ENCODE measurements around the gene IMPDH1.

The IMPDH1 gene

GRCh38 chr7:128453836-128454804, 44.3 kb upstream of the IMPDH1 start:
- no peaks in the 10 kb centered on the region for H3K9me3 ChIP-seq (ENCODE audit: insufficient read depth, low read depth, low read length)
- H3K4me2 ChIP-seq (ENCODE audit: low read depth, low read length, poor library complexity, severe bottlenecking) = peak overlapping the region; percentile 92
- peak overlapping the region; percentile 94 for H3K9ac ChIP-seq (ENCODE audit: low read depth, low read length, poor library complexity, severe bottlenecking)
- H3K4me1 ChIP-seq (ENCODE audit: insufficient read depth, low read length, poor library complexity, severe bottlenecking) = peaks cover 43% of the 10 kb centered on the region
- TF ChIP-seq, protein P1, sequence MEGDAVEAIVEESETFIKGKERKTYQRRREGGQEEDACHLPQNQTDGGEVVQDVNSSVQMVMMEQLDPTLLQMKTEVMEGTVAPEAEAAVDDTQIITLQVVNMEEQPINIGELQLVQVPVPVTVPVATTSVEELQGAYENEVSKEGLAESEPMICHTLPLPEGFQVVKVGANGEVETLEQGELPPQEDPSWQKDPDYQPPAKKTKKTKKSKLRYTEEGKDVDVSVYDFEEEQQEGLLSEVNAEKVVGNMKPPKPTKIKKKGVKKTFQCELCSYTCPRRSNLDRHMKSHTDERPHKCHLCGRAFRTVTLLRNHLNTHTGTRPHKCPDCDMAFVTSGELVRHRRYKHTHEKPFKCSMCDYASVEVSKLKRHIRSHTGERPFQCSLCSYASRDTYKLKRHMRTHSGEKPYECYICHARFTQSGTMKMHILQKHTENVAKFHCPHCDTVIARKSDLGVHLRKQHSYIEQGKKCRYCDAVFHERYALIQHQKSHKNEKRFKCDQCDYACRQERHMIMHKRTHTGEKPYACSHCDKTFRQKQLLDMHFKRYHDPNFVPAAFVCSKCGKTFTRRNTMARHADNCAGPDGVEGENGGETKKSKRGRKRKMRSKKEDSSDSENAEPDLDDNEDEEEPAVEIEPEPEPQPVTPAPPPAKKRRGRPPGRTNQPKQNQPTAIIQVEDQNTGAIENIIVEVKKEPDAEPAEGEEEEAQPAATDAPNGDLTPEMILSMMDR (conservative IDR thresholded peaks at IDR 0.05; ENCODE audit: low read length) = no peak
- TF ChIP-seq EZH2phosphoT487 (IDR thresholded peaks at IDR 0.05; ENCODE audit: borderline replicate concordance) = no peak
- H4K20me1 ChIP-seq (ENCODE audit: insufficient read depth, low read length, poor library complexity, severe bottlenecking) = peaks cover 23% of the 10 kb centered on the region
- no peaks in the 10 kb centered on the region for H3F3A ChIP-seq (ENCODE audit: low read depth)
- H3K4me3 ChIP-seq (ENCODE audit: low read length, poor library complexity, severe bottlenecking) = no peak overlapping the region
- no peaks in the 10 kb centered on the region for H3K36me3 ChIP-seq (ENCODE audit: insufficient read depth, low read length)
- H3K79me2 ChIP-seq (ENCODE audit: insufficient read depth, low read length) = peaks cover 34% of the 10 kb centered on the region
- no peak overlapping the region; the same call in 1 of the 2 replicates for H2AFZ ChIP-seq (ENCODE audit: low read length)
- H3K27me3 ChIP-seq (ENCODE audit: insufficient read depth, low read length, poor library complexity, severe bottlenecking) = no peaks in the 10 kb centered on the region
- no peaks in the 10 kb centered on the region for H3K9me2 ChIP-seq (replicated peaks; ENCODE audit: low read depth, low read length)

- peaks cover 19% of the 10 kb centered on the region for H3K79me2 ChIP-seq (ENCODE audit: insufficient read depth, low read length)
- peaks cover 8% of the 10 kb centered on the region for H4K20me1 ChIP-seq (ENCODE audit: insufficient read depth, low read length, poor library complexity, severe bottlenecking)
- H3K9ac ChIP-seq (ENCODE audit: low read depth, low read length, poor library complexity, severe bottlenecking) = no peak overlapping the region
- H3K9me3 ChIP-seq (ENCODE audit: insufficient read depth, low read depth, low read length) = no peaks in the 10 kb centered on the region
- H3K4me1 ChIP-seq (ENCODE audit: insufficient read depth, low read length, poor library complexity, severe bottlenecking) = peaks cover 28% of the 10 kb centered on the region
- TF ChIP-seq, protein P1 (conservative IDR thresholded peaks at IDR 0.05; ENCODE audit: low read length) = no peak
- TF ChIP-seq EZH2phosphoT487 (IDR thresholded peaks at IDR 0.05; ENCODE audit: borderline replicate concordance) = no peak
- H3K4me3 ChIP-seq (ENCODE audit: low read length, poor library complexity, severe bottlenecking) = no peak overlapping the region
- no peak overlapping the region for H3K4me2 ChIP-seq (ENCODE audit: low read depth, low read length, poor library complexity, severe bottlenecking)
- H3F3A ChIP-seq (ENCODE audit: low read depth) = no peaks in the 10 kb centered on the region
- no peaks in the 10 kb centered on the region for H3K36me3 ChIP-seq (ENCODE audit: insufficient read depth, low read length)
- H3K27me3 ChIP-seq (ENCODE audit: insufficient read depth, low read length, poor library complexity, severe bottlenecking) = no peaks in the 10 kb centered on the region
- no peak overlapping the region for H2AFZ ChIP-seq (ENCODE audit: low read length)
- no peaks in the 10 kb centered on the region for H3K9me2 ChIP-seq (replicated peaks; ENCODE audit: low read depth, low read length)
Measured at GRCh38 chr7:128452552-128452951, 42.8 kb upstream of the IMPDH1 start.

DNA sequence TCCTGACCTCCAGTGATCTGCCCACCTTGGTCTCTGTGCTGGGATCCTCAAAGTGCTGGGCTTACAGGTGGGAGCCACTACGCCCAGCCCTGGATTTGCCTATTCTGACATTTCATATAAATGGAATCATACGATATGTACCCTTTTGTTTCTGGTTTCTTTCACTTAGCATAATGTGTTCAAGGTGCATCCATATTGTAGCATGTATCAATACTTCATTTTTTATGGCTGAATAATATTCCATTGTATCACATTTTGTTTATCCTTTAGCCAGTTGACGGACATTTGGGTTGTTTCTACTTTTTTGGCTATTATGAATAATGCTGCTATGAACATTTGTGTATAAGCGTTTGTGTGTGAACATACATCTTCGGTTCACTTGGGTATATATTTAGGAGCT, 41.1 kb upstream of the IMPDH1 start:
- peaks cover 15% of the 10 kb centered on the region for H3K4me1 ChIP-seq (ENCODE audit: insufficient read depth, low read length, poor library complexity, severe bottlenecking)
- TF ChIP-seq, protein P1 (conservative IDR thresholded peaks at IDR 0.05; ENCODE audit: low read length) = no peak
- TF ChIP-seq EZH2phosphoT487 (IDR thresholded peaks at IDR 0.05; ENCODE audit: borderline replicate concordance) = no peak
- H3K4me2 ChIP-seq (ENCODE audit: low read depth, low read length, poor library complexity, severe bottlenecking) = no peak overlapping the region
- H3K36me3 ChIP-seq (ENCODE audit: insufficient read depth, low read length) = no peaks in the 10 kb centered on the region
- no peak overlapping the region for H2AFZ ChIP-seq (ENCODE audit: low read length)
- no peak overlapping the region for H3K4me3 ChIP-seq (ENCODE audit: low read length, poor library complexity, severe bottlenecking)
- H3K9me3 ChIP-seq (ENCODE audit: insufficient read depth, low read depth, low read length) = no peaks in the 10 kb centered on the region
- H3K9ac ChIP-seq (ENCODE audit: low read depth, low read length, poor library complexity, severe bottlenecking) = no peak overlapping the region
- H3K27me3 ChIP-seq (ENCODE audit: insufficient read depth, low read length, poor library complexity, severe bottlenecking) = no peaks in the 10 kb centered on the region
- H4K20me1 ChIP-seq (ENCODE audit: insufficient read depth, low read length, poor library complexity, severe bottlenecking) = no peaks in the 10 kb centered on the region
- no peaks in the 10 kb centered on the region for H3F3A ChIP-seq (ENCODE audit: low read depth)
- no peaks in the 10 kb centered on the region for H3K9me2 ChIP-seq (replicated peaks; ENCODE audit: low read depth, low read length)
- peaks cover 2% of the 10 kb centered on the region for H3K79me2 ChIP-seq (ENCODE audit: insufficient read depth, low read length)

Measured in Loucy (cell line).